GM12864 (cell line): ENCODE measurements around the gene ARHGAP42.

Experiments used
- DNase-seq: peaks from one replicate; pipeline ENCODE4 v3.0.0-alpha.2; 2011; ENCODE audit warnings: low read depth
- H3K4me3 ChIP-seq: 2 replicates; pipeline ENCODE4 v1.5.1; 2011; ENCODE audit warnings: mild to moderate bottlenecking, low read depth, low read length, control low read depth
- TF ChIP-seq, protein P1 (sequence below): IDR thresholded peaks from 2 replicates; pipeline ENCODE4 v1.5.1; 2011; ENCODE audit warnings: low read depth, mild to moderate bottlenecking, moderate library complexity, low read length, control low read depth, inconsistent platforms; ENCODE audit errors: missing control alignments

The ARHGAP42 gene

DNA sequence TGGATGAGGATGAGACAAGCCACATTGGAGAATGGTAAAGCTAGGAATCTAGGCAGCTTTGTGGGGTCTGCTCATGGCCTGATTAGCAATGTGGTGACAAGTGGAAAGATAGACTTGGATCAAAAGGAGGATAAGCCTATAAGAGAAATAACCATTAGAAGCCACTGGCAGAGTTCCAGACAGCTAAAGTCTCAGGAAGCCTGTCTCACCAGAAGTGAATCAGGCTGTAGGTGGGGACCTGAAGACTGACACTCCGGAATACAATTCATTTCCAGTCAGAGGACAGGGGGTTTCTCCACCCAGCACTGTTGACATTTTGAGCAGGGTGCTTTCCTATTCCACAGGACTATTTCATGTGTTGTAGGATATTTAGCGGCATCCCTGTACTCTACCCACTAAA, 129.7 kb downstream of the ARHGAP42 start:
- H3K4me3 ChIP-seq, result no peak overlapping the region
- no peak for DNase-seq
- TF ChIP-seq, protein P1, sequence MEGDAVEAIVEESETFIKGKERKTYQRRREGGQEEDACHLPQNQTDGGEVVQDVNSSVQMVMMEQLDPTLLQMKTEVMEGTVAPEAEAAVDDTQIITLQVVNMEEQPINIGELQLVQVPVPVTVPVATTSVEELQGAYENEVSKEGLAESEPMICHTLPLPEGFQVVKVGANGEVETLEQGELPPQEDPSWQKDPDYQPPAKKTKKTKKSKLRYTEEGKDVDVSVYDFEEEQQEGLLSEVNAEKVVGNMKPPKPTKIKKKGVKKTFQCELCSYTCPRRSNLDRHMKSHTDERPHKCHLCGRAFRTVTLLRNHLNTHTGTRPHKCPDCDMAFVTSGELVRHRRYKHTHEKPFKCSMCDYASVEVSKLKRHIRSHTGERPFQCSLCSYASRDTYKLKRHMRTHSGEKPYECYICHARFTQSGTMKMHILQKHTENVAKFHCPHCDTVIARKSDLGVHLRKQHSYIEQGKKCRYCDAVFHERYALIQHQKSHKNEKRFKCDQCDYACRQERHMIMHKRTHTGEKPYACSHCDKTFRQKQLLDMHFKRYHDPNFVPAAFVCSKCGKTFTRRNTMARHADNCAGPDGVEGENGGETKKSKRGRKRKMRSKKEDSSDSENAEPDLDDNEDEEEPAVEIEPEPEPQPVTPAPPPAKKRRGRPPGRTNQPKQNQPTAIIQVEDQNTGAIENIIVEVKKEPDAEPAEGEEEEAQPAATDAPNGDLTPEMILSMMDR, result no peak

DNA sequence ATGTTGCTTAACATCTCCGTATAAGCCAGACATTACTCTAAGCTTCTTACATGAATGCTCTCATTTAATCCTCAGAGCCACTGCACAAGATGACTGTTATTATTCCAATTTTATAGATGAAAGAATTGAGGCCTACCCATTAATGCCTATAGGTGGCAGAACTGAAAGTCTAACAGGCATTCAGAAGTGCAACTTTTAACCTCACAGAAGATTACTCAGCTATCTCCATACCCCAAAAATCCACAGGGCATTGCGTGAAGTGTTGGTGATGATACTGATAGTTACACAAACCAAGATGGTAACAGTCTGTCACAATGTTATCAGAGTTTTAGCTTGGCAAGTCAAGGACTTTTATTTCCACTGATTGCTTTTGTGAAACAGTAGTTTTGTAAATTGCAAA, 130.5 kb downstream of the ARHGAP42 start:
- no peak for DNase-seq
- TF ChIP-seq, protein P1, result no peak
- H3K4me3 ChIP-seq, result no peak overlapping the region

DNA sequence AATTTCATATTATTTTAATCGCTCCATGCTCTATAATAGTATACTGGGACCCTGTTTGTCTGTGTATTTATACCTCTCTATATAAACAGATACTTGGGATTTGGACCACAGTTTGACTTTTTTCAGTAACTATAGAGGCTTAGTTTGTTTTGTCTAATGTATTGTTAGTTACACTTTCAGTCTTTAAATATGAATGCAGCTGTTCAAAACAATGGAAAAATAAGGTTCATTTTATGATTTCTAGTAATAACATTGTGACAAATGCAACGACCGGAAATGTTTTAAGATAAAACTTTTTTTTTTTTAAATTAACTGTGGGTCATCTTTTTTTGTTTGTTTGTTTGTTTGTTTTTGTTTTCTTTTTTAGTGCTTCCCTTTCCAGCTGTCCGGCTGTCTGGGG, 133.5 kb downstream of the ARHGAP42 start:
- DNase-seq, result no peak
- TF ChIP-seq, protein P1, result no peak
- no peak overlapping the region for H3K4me3 ChIP-seq

DNA sequence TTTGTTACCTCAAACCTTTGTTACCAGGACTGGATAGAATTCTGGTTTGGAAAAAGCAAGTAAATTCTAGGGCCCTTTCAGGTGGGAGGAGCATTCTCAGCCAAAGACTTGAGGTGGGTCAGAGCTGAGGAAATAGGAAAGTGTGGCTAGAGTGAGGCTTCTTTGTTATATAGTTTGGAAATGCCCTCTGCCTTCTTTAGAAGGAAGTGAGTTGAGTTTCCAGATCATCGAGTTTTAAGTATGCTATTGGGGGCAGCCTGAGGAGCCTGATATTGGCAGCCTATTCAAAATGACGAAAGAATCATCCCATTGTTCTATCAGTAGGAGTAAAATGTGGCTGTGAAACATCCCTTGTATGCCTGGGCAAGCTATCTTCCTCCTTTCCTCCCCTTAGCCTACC, 134.1 kb downstream of the ARHGAP42 start:
- DNase-seq, result no peak
- H3K4me3 ChIP-seq, result no peak overlapping the region
- TF ChIP-seq, protein P1, result no peak

DNA sequence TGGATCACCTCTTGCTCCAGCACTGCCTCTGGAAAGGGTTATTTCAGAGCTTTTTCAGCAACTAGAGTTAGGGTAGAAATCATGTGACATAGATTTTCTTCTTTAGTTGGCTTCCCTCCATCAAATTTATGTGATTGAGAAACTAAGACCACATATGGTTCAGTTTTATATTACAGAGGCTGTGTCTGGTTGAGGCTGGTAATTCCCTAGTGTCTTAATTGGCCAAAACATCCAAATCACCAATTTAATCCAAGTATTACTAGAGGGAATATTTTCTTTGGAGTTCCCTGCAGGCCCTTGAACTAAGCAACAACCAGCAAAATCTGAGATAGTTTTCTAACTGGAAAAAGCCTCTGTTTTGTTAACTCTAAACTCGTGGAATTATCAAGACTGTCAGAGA, 136.3 kb downstream of the ARHGAP42 start:
- TF ChIP-seq, protein P1, result no peak
- H3K4me3 ChIP-seq, result no peak overlapping the region
- DNase-seq, result no peak

DNA sequence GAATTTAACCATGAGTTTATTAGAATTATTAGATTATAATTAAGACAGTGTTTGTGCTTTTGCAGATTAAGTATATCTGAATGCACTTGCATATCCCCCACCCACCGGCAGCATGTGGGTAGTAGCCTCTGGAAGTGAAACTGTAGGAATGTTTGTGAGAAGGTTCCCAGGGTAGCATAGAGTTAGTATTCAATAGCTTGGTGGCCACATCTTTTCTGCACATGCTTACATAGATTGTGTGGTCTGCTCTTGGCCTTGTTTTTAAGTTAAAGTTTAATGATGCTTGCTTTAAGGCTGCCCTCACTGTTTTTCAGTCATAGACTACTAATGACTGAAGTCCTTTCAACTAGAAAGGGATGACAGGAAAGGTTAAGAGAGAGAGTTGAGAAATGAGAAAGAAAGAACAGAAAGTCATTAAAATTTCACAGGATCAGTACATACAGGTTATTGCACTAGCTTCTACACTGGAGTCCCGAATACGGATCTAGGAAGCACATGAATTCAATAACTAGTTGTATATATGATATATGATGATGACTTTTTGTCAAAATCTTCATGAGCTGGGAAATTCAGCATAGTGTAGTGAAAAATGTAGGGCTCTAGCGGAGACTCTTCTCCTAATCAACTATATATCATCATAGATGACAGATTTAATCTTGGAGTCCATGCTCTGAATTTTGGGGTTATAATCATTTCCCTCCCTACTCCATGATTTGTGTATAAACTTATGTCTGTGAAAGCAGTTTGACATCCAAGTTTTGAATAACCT, 137.1 kb downstream of the ARHGAP42 start:
- TF ChIP-seq, protein P1, result no peak
- no peak for DNase-seq
- no peak overlapping the region for H3K4me3 ChIP-seq

DNA sequence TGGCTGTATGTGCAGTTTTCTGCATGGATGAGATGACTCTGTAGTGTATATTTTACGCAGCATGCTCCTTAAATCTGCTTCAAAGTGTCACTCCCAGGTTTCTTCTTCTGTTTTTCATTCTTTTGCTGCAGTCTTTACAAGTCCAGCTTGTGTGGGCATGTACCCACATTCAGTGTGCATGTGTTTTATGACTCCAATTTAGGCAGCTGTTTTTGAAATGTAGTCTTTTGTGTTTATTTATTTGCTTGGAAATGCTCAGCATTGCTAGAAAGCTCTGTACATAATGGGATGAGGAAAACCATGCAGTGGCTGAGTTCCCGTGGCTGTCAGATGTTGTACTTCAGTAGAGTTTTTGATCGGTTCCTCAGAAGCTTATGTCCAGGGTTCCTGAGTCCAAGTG, 138.5 kb downstream of the ARHGAP42 start:
- TF ChIP-seq, protein P1, result no peak
- no peak for DNase-seq
- H3K4me3 ChIP-seq, result no peak overlapping the region
